A673 (cell line): ENCODE results near the gene ADGRD1.

ENCODE experiments used
- EZH2 ChIP-seq: fragments of 200-600 bp; sonication (generic); IDR thresholded peaks from 2 replicates; pipeline ENCODE4 v1.6.1; 2017; ENCODE audit warnings: borderline replicate concordance, low read depth, mild to moderate bottlenecking, mixed read lengths, antibody characterized with exemption, low read length; ENCODE audit not compliant: poor library complexity, severe bottlenecking
- TF ChIP-seq, protein P1 (sequence below): fragments of 300-800, 200-600 bp; sonication (generic); conservative IDR thresholded peaks from 2 replicates; pipeline ENCODE4 v1.5.1; 2017; ENCODE audit warnings: low read depth, mild to moderate bottlenecking, antibody characterized with exemption, low read length, moderate library complexity, mixed read lengths

GRCh38 chr12:131066886-131067490, 113.3 kb downstream of the ADGRD1 start:
- TF ChIP-seq, protein P1, sequence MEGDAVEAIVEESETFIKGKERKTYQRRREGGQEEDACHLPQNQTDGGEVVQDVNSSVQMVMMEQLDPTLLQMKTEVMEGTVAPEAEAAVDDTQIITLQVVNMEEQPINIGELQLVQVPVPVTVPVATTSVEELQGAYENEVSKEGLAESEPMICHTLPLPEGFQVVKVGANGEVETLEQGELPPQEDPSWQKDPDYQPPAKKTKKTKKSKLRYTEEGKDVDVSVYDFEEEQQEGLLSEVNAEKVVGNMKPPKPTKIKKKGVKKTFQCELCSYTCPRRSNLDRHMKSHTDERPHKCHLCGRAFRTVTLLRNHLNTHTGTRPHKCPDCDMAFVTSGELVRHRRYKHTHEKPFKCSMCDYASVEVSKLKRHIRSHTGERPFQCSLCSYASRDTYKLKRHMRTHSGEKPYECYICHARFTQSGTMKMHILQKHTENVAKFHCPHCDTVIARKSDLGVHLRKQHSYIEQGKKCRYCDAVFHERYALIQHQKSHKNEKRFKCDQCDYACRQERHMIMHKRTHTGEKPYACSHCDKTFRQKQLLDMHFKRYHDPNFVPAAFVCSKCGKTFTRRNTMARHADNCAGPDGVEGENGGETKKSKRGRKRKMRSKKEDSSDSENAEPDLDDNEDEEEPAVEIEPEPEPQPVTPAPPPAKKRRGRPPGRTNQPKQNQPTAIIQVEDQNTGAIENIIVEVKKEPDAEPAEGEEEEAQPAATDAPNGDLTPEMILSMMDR, result no peak
- TF ChIP-seq EZH2, result no peak
